GM10847 (cell line): ENCODE measurements around the gene ANO10.

Experiments
- POLR2A ChIP-seq: IDR thresholded peaks from 2 replicates; pipeline ENCODE4 v1.6.1; 2011; ENCODE audit not compliant: insufficient read length; ENCODE audit errors: extremely low read depth

Gene ANO10

DNA sequence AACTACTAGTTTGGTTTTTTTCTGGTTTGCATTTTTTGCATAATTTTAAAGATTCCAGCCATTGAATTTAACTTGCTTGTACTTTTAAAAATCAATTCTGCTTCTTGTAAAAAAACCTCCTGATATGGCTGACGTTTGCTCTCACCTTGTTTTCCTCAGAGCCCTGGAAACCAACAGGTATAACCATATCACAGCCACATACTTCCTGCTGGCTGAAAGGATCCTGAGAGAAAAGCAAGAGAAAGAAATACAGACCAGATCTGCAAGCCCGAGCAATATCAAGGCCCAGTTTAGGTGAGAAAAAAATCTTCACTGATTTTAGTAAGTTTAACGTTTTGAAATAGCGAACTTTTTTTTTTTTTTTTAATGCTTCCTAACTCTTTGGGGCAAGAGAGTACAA, 278.6 kb downstream of the ANO10 start:
- TF ChIP-seq POLR2A, result no peak

DNA sequence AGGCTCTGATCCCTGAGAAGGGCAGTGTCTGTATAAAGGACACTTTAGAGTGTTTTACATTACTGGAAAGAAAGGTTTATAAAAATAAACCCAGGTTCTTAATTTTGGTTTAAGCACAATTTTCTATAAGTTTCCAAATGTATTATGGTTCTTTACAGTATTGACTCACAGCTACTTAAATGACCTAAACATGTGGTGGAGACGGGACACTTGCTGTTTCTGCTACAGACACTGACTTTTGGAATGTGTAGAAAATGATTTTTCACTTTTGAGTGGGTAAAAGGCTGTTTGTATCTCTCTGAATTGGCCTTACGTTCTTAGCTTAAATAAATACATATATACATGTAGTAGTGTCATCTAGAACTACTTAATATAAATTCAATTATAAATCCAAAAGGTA, 280.0 kb downstream of the ANO10 start:
- TF ChIP-seq POLR2A, result no peak

DNA sequence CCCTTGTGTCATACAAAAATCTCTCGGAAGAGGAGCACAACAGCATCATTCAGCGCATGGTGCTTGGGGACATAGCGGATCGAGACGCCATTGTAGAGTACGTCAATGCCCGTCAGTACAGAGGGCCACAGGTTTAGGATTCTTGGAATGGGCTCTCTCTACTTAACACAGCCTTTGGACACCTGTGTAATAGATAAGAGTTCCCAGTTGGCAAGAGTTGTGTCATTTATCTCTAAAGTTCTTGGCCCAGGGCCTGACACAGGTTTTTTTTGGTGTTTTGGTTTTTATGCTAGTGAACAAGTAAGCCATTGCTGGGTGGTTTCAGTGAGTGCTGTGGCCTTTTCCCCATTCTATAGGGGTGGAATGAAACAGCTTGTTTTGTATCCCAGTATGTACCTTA, 281.4 kb downstream of the ANO10 start:
- no peak for TF ChIP-seq POLR2A

DNA sequence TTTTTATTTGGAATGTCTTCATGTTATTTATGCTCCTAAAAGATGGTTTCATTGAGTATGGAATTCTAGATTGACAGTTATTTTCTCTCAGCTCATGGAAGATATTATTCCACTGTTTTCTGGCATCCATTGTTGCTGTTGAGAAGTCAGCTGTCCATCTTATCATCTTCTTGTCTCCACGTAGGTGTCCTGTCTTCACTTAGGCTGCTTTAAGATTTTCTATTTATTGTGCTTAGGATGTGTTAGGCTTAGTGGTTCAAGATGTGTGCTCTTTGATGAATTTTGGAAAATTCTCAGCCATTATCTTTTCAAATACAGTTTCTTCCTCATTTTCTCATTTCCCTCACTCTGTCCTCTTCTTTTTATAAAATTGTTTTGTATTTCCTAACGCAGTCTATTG, 283.5 kb downstream of the ANO10 start:
- TF ChIP-seq POLR2A, result no peak

DNA sequence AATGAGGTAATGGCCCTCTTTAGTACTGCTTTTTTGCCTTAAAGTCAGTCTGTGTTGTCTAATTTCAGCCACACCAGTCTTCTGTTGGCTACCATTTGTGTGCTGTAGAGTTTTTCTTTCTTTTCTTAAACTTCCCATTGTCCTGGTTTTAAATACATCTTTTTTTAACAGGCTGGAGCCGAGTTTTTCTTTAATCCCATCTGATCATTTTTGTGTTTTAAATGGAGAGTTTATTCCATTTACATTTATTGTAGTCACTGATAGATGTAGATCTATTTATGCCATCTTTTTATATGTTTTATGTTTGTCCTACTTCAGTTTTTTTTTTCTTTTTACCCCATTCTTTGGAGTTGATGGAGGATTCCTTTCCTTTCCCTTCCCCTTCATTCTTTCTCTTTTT, 286.0 kb downstream of the ANO10 start:
- TF ChIP-seq POLR2A, result no peak

DNA sequence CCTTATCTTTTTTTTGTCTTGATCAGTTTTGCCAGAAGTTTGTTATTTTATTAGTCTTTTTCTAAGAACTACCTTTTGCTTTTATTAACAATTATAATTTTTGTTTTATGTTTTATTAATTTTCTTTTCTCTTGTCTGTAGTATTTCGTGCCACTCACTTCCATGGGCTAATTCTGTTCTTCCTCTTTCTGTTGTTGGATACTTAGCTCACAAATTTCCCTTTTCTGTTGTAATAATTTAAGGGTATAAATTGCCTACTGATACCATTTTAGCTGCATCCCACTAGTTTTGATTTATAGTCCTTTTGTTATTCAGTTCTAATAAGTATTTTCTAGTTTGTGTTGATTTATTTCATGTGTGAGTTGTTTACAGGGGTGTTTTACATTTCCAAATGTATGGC, 286.8 kb downstream of the ANO10 start:
- no peak for TF ChIP-seq POLR2A

DNA sequence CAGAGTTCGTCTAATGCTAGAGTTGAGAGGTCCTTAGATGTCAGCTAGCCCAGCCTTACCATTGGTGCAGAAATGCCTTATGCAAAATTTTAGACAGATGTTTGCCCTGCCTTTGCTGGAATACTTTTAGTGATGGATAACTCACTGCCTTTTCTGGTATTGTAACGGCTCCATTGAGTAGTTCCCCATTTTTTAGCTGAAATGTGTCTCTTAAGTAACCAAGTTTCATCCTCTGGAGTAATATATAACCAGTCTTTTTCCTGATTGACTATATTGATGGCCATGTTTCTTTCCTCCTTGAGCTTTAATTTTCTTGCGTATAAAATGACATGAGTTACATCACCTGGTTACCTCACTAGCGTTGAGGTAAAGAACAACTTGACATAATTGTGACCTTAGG, 290.4 kb downstream of the ANO10 start:
- TF ChIP-seq POLR2A, result no peak

DNA sequence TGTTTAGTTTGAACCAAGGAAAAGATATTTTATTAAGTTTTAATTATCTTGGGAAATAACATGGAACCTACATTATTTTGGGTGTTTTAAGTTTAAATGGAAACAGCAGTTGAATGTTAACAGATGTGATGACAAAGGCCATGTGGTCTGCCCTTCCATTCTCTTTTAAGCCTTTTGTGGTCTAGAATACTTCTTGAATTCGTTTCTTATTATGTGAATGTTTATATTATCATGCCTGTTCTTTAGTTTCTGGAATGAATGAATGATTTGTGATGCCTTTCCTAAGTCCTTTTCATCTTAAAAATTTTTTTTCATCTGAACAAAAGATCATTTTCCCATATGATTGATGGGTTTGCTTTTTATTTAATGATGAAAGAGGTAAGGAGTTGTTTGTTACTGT, 290.8 kb downstream of the ANO10 start:
- no peak for TF ChIP-seq POLR2A

DNA sequence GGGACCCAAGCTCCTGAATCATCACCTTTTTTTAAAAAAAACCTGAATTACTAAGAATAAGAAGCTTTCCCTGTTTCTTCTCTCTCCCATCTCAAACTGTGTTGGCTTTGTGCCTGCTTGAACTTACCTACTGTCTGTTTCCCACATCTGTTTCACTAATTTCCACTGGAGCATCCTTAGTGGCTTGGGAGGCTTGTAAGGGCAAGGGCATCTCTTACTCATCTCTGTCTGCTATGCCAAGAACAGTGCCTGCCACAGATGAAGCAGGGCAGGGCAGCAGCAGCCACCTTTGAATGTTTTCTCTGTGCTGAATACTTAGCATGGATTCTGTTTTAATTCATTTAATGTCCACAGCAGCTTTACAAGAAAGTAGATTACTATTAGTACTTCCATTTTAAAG, 293.2 kb downstream of the ANO10 start:
- no peak for TF ChIP-seq POLR2A

DNA sequence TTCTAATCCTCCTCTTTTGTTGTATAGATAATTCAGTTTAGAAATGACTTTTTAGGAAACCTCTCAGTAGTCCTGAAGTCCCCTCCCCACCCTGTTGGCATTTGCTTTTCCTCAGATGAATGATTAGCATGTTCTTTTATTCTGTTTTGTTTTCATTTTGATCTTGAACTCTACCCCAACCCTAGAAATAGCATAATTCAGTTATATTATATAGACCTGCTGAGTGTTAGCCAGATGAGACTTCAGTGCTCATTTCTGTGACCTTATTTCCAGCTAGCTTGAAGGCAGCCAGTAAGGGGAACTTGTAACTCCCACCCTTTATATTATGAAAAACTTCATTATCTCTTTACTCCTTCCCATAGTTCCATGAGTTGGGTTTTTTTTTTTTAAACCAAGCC, 294.2 kb downstream of the ANO10 start:
- TF ChIP-seq POLR2A, result no peak

DNA sequence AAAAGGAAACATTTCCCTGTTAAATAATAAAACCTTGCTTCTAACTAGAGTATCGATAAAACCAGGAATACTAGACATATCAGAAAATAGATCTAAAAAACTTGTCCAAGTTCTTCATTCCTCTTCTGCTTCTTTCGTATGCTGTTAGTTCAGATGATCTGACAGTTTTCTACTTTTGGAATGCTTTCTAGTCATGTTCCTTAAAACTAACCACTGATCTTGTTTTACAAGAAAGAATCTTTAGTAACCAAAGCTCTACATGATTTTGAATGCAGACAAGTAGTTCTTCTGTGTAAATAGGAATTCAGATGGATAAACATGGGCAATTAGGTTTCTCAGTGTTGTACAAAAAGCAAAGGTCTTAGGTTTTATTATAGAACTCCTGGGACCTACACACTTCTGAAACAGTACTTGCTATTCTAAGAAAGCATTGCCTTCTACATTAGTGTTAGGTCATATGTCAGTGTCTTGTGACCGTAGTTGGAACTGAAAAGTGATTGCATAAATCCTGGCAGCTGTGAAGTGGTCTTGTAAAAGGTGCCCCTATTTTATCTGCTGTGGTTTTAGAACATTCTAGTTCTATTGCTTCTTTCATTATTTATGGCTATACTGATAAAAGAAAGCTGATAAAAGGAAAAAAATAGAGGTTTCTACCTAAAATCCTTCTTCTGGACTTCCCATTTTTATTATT, 294.8 kb downstream of the ANO10 start:
- TF ChIP-seq POLR2A, result no peak

DNA sequence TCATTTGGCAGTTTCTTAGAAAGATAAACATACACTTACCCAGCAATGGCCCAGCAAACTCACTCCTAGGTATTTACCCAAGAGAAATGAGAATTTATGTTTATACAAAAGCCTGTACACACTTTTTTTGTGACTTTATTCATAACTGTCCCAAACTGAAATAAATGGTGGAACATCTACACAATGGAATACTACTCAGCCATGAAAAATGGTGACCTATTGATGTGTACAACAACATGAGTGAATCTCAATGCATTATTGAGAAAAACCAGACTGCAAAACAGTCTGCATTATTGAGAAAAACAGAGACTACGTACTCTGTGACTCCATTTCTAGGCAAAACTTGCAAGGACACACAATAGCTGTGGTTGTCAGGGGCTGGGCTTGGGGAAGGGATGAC, 298.3 kb downstream of the ANO10 start:
- no peak for TF ChIP-seq POLR2A

DNA sequence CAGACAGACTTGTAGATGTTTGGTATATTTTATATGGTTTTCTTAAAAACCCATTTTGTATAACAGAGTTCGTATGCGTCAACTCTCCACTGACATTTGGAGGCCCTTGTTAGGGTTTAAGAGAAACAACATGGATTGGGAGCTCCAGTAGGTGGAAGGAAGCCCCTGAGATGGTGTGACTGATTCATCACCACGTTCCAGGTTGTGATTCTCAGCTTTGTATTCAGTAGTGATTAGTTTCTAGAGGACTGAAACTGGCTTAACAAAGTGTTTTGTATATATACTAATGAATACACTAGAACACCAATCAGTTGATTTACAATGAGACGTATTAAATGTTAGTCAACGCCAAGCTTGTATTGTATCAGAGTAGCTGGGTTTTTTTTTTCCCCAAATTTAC, 301.5 kb downstream of the ANO10 start:
- no peak for TF ChIP-seq POLR2A

DNA sequence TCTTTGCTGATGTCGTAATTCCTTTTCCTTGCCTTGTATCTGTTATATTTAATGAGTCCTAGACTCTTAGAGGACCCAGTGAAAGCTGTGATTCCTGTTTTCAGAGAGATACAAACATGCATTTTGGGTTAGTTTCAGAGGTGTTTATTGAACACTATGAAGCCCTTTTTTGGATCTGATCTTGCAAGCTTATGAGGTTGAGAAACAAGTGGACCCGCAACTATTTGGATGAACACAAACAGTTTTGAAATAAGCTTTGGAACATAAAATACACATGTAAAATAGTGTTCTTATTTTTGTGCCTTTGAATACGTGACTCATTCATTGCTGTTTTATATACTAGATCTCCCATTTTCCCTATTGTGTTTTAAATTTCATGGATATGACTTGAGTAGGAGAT, 302.0 kb downstream of the ANO10 start:
- no peak for TF ChIP-seq POLR2A

DNA sequence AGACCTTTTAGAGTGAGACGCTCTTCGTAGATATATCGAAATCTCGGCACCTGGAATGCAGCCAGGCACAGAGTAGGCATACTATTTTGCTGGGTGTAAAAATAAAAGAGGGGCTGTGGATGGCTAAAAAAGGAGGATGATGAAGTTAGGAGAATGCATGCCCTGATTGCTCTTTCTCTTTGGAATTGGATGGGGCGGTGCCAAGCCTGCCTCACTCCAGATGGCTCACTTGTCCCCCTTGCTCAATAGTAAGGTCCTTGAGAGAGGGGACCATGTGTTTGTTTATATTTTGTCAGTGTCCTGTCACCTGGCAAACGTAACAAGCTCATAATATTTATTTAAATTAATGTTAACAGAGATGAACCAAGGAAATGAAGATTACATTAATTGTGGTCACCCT, 302.4 kb downstream of the ANO10 start:
- no peak for TF ChIP-seq POLR2A

DNA sequence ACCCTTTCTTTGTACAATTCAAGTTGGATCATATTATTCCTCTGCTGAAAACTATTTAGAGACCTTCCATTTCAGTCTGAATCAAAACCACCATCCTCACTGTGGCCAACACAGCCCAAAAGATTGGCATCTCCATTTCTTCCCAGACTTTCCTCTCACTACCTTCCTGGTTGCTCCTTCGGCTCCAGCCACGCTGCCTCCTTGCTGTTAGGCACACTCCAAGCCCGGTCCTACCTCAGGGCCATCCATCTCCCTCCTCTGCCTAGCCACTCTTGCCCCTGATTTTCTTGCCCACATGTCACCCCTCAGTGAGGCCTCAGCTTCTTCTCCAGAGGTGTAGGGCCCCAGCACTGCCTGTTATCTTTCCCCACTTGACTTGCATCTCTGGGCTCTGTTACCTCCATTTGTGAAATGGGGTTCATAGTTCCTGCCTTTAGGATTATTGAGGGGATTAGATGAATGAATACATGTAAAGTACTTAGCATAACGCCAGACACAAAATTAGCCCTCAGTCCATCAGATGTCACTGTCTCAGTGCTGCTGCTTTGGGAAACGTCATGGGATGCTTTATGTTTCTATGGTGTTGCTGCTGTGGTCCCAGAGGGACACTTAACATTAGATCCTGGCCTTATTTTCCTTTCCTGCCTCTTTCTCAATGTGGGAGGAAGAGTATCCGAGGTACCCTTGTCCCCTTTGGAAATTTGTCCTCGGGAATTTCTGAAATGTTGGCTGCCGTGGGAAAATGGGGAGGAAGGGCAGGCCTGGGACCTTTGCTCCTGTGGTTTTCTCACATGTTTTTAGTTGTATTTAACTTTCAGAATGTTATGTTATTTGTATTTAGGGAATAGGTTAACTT, 304.1 kb downstream of the ANO10 start:
- TF ChIP-seq POLR2A, result no peak
